Epithelial cell of umbilical artery (primary cell): Measurements from ENCODE around the gene E2F8. TPM values are rescaled to one million over a fixed set of nuclear protein-coding genes. Genes with fewer than 3 reads are reported as not detected.

ENCODE experiments used
- total RNA-seq: library from RNA; depleted of rRNA; stranded (reverse); fragments of >200 nt; gene quantifications from 2 replicates; pipeline ENCODE4 v1.2.3, GENCODE V29; 2014

E2F8 gene, protein sequence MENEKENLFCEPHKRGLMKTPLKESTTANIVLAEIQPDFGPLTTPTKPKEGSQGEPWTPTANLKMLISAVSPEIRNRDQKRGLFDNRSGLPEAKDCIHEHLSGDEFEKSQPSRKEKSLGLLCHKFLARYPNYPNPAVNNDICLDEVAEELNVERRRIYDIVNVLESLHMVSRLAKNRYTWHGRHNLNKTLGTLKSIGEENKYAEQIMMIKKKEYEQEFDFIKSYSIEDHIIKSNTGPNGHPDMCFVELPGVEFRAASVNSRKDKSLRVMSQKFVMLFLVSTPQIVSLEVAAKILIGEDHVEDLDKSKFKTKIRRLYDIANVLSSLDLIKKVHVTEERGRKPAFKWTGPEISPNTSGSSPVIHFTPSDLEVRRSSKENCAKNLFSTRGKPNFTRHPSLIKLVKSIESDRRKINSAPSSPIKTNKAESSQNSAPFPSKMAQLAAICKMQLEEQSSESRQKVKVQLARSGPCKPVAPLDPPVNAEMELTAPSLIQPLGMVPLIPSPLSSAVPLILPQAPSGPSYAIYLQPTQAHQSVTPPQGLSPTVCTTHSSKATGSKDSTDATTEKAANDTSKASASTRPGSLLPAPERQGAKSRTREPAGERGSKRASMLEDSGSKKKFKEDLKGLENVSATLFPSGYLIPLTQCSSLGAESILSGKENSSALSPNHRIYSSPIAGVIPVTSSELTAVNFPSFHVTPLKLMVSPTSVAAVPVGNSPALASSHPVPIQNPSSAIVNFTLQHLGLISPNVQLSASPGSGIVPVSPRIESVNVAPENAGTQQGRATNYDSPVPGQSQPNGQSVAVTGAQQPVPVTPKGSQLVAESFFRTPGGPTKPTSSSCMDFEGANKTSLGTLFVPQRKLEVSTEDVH
- total RNA-seq, result 2.6 and 3.5 TPM in 2 replicates

DNA sequence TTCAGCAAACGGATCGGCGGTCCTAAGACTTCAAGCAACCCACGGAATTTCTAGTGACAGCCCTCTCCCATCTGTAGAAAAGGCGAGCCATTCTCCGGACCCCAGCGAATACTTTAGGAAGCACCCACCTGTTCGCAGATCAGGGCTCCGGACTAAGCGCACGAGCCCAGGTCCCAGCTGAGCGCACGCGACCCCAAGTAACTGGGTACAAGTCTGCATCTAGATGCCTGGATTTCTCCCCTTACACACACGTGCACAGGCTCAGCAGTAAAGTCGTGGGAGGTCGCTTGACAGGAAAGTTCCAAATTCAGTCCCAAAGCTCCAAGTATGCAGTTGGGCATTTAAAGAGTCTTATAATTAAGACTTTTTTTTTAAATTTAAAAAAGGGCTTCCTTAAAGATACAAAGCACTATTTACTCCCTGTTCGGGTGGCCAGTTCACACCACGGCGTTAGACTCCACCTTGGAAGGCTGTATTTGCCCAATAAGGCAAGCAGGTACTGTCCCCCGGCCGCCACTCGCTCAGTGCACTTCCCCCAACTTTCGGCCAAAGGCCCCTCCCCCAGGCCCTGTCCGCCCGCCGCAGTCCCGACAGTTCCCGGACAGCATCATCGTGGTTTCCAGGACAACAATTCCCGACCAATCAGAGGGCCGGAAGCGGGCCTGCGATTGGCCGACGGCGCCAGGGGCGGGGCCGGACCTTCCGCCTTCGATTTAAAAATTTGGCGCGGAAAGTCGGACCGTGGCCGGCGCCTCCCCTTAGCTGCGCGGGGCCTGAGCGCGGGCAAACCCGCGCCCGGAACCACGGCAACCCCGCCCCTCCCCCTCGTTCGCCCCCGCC, at the start of gene E2F8:
TSS of gene E2F8 (minus strand) at position 526 of the 840 bp plus-strand sequence. CDS start 824 bp downstream, outside the sequence.

GRCh38 chr11:19201737-19202605, 38.8 kb downstream of the E2F8 start, which contains the start of gene CSRP3:
Gene CSRP3, minus strand, starts transcription at chr11:19201983. Its CDS starts 9,535 bp downstream, at chr11:19192448.

Other genes starting within 250 kb of the E2F8 start
- gene MRGPRX2, start 180.2 kb downstream of the E2F8 start, total RNA-seq, result not detected in 2 replicates
- 76.0 and 89.0 TPM in 2 replicates for gene ZDHHC13, start 123.8 kb downstream of the E2F8 start, total RNA-seq
- gene CSRP3, start 39.0 kb downstream of the E2F8 start, total RNA-seq, result not detected in 2 replicates